HepG2 (cell line): ENCODE data around the gene SLCO1C1. TPM values are rescaled to one million over a fixed set of nuclear protein-coding genes. Genes with fewer than 3 reads are reported as not detected.
A peak's percentile ranks its signal among the peaks of the same experiment; 100 is the strongest.

ENCODE experiments used
- ARHGAP35 ChIP-seq: sonication (generic); formaldehyde crosslinking; IDR thresholded peaks from 2 replicates; pipeline ENCODE4 v1.9.0; 2022; ENCODE audit warnings: mild to moderate bottlenecking, inconsistent platforms, moderate library complexity, missing genetic modification reagents, borderline replicate concordance
- ATRX ChIP-seq: sonication (generic); formaldehyde crosslinking; IDR thresholded peaks from 2 replicates; pipeline ENCODE4 v1.4.0; 2020; ENCODE audit warnings: missing genetic modification reagents, borderline replicate concordance
- BCL6 ChIP-seq: IDR thresholded peaks from 2 replicates; pipeline ENCODE4 v1.6.1; 2016; ENCODE audit warnings: missing genetic modification reagents, missing compliant biosample characterization
- CEBPG ChIP-seq: IDR thresholded peaks from 2 replicates; pipeline ENCODE4 v1.6.1; 2016
- FOXA3 ChIP-seq: IDR thresholded peaks from 2 replicates; pipeline ENCODE4 v1.6.1; 2016; ENCODE audit warnings: missing genetic modification reagents, missing compliant biosample characterization
- GABPB1 ChIP-seq: IDR thresholded peaks from 2 replicates; pipeline ENCODE4 v1.6.1; 2016; ENCODE audit warnings: mild to moderate bottlenecking, missing genetic modification reagents, moderate library complexity, missing compliant biosample characterization
- HMG20B ChIP-seq: conservative IDR thresholded peaks from 2 replicates; pipeline ENCODE4 v1.6.1; 2016; ENCODE audit warnings: missing genetic modification reagents, missing compliant biosample characterization
- MTF2 ChIP-seq: sonication (generic); formaldehyde crosslinking; IDR thresholded peaks from 2 replicates; pipeline ENCODE4 v1.5.0; 2020; ENCODE audit warnings: missing genetic modification reagents, borderline replicate concordance
- TBX3 ChIP-seq: fragments of 450-650 bp; IDR thresholded peaks from 2 replicates; pipeline ENCODE4 v1.6.1; 2017; ENCODE audit warnings: antibody characterized with exemption, mild to moderate bottlenecking, inconsistent platforms, borderline replicate concordance
- TEAD2 ChIP-seq: sonication (generic); formaldehyde crosslinking; IDR thresholded peaks from 2 replicates; pipeline ENCODE4 v1.9.0; 2021; ENCODE audit warnings: missing genetic modification reagents
- ZFP36L2 ChIP-seq: sonication (generic); formaldehyde crosslinking; IDR thresholded peaks from 2 replicates; pipeline ENCODE4 v1.4.0; 2020; ENCODE audit warnings: missing genetic modification reagents
- ZNF17 ChIP-seq: sonication (generic); formaldehyde crosslinking; IDR thresholded peaks from 2 replicates; pipeline ENCODE4 v1.5.0; 2020; ENCODE audit warnings: mild to moderate bottlenecking, missing genetic modification reagents
- ZNF230 ChIP-seq: sonication (generic); formaldehyde crosslinking; IDR thresholded peaks from 2 replicates; pipeline ENCODE4 v1.4.0; 2020; ENCODE audit warnings: mild to moderate bottlenecking, missing genetic modification reagents
- ZNF251 ChIP-seq: sonication (generic); formaldehyde crosslinking; IDR thresholded peaks from 2 replicates; pipeline ENCODE4 v1.9.0; 2021; ENCODE audit warnings: mild to moderate bottlenecking, missing genetic modification reagents
- ZNF670 ChIP-seq: sonication (generic); formaldehyde crosslinking; IDR thresholded peaks from 2 replicates; pipeline ENCODE4 v1.8.0; 2022; ENCODE audit warnings: mild to moderate bottlenecking, missing genetic modification reagents, borderline replicate concordance
- polyA plus RNA-seq, 8 experiments: library from polyadenylated mRNA; depleted of rRNA in 3 of 8; stranded (reverse) in 7 of 8; unstranded in 1 of 8; fragments of >200 nt; fragmentation: Illumina TruSeq in 4 of 8; extraction: Trizol in 4 of 8; gene quantifications; 2 replicates each; pipeline versions ENCODE4 v1.2.1 to v1.2.3, GENCODE V29; 2011 to 2016; ENCODE audit warnings: low read depth in 4 of 8, missing spikeins in 1 of 8, mixed read lengths in 1 of 8; ENCODE audit not compliant: insufficient read depth in 1 of 8
- total RNA-seq, 5 experiments: library from RNA; depleted of rRNA; stranded (reverse); fragments of >200 nt; fragmentation: Illumina TruSeq; extraction: Trizol; gene quantifications; 2 replicates each; pipeline ENCODE4 v1.2.3, GENCODE V29; 2016; ENCODE audit warnings: low read depth in 1 of 5
- TF ChIP-seq, protein P1 (sequence below): sonication (generic); formaldehyde crosslinking; IDR thresholded peaks from 2 replicates; pipeline ENCODE4 v1.4.0; 2020; ENCODE audit warnings: missing genetic modification reagents
- TF ChIP-seq, protein P2 (sequence below): sonication (generic); formaldehyde crosslinking; IDR thresholded peaks from 2 replicates; pipeline ENCODE4 v1.4.0; 2020; ENCODE audit warnings: missing genetic modification reagents
- TF ChIP-seq, protein P3 (sequence below): sonication (generic); formaldehyde crosslinking; IDR thresholded peaks from 2 replicates; pipeline ENCODE4 v1.4.0; 2020; ENCODE audit warnings: missing genetic modification reagents
- TF ChIP-seq, protein P4 (sequence below): sonication (generic); formaldehyde crosslinking; IDR thresholded peaks from 2 replicates; pipeline ENCODE4 v1.4.0; 2020; ENCODE audit warnings: mild to moderate bottlenecking, missing genetic modification reagents, borderline replicate concordance
- TF ChIP-seq, protein P5 (sequence below): sonication (generic); formaldehyde crosslinking; IDR thresholded peaks from 2 replicates; pipeline ENCODE4 v1.4.0; 2020; ENCODE audit warnings: mild to moderate bottlenecking, missing genetic modification reagents

Gene SLCO1C1
- total and polyA plus RNA-seq, 2 of the 13 experiments (the other 11 are each of a cell fraction or from before 2014, with no cell fraction given) = not detected

DNA sequence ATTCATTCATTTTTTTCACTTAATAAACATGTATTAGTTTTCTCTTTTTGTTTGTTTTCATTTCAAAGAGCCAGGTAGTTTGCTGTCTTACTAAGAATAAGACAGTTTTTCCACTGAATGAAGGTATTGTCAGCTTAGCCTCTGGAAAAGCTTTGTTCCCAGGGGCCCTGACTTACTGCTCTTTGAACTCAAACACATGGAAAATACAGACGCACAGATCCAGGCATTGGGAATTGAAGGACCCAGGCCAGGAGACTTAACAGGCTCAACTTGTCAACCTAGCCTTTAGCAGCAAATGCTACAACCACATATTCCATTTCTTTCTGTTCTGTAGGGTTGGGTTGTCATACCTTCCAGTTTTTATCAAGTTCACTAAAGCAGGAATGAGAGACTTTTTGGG, 38.5 kb upstream of the SLCO1C1 start (continued):
- TF ChIP-seq, protein P1, sequence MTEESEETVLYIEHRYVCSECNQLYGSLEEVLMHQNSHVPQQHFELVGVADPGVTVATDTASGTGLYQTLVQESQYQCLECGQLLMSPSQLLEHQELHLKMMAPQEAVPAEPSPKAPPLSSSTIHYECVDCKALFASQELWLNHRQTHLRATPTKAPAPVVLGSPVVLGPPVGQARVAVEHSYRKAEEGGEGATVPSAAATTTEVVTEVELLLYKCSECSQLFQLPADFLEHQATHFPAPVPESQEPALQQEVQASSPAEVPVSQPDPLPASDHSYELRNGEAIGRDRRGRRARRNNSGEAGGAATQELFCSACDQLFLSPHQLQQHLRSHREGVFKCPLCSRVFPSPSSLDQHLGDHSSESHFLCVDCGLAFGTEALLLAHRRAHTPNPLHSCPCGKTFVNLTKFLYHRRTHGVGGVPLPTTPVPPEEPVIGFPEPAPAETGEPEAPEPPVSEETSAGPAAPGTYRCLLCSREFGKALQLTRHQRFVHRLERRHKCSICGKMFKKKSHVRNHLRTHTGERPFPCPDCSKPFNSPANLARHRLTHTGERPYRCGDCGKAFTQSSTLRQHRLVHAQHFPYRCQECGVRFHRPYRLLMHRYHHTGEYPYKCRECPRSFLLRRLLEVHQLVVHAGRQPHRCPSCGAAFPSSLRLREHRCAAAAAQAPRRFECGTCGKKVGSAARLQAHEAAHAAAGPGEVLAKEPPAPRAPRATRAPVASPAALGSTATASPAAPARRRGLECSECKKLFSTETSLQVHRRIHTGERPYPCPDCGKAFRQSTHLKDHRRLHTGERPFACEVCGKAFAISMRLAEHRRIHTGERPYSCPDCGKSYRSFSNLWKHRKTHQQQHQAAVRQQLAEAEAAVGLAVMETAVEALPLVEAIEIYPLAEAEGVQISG = 0 out of 2 replicates have a peak, but pooled peaks have one; percentile 36
- TF ChIP-seq HMG20B (CRISPR knock-in tag) (no peak), TBX3 (no peak), ARHGAP35 (no peak), ZNF670 (CRISPR knock-in tag) (peak; percentile 64; the same call in 1 of the 2 replicates), ATRX (CRISPR knock-in tag) (no peak), TEAD2 (CRISPR knock-in tag) (no peak), ZNF17 (CRISPR knock-in tag) (no peak), ZFP36L2 (no peak), BCL6 (CRISPR knock-in tag) (peak; percentile 73), CEBPG (CRISPR knock-in tag) (no peak), FOXA3 (CRISPR knock-in tag) (peak; percentile 71), ZNF251 (no peak), ZNF230 (CRISPR knock-in tag) (no peak), MTF2 (CRISPR knock-in tag) (no peak), GABPB1 (no peak)
- TF ChIP-seq, protein P2, sequence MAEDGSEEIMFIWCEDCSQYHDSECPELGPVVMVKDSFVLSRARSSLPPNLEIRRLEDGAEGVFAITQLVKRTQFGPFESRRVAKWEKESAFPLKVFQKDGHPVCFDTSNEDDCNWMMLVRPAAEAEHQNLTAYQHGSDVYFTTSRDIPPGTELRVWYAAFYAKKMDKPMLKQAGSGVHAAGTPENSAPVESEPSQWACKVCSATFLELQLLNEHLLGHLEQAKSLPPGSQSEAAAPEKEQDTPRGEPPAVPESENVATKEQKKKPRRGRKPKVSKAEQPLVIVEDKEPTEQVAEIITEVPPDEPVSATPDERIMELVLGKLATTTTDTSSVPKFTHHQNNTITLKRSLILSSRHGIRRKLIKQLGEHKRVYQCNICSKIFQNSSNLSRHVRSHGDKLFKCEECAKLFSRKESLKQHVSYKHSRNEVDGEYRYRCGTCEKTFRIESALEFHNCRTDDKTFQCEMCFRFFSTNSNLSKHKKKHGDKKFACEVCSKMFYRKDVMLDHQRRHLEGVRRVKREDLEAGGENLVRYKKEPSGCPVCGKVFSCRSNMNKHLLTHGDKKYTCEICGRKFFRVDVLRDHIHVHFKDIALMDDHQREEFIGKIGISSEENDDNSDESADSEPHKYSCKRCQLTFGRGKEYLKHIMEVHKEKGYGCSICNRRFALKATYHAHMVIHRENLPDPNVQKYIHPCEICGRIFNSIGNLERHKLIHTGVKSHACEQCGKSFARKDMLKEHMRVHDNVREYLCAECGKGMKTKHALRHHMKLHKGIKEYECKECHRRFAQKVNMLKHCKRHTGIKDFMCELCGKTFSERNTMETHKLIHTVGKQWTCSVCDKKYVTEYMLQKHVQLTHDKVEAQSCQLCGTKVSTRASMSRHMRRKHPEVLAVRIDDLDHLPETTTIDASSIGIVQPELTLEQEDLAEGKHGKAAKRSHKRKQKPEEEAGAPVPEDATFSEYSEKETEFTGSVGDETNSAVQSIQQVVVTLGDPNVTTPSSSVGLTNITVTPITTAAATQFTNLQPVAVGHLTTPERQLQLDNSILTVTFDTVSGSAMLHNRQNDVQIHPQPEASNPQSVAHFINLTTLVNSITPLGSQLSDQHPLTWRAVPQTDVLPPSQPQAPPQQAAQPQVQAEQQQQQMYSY = 0 out of 2 replicates have a peak, but pooled peaks have one; percentile 20
- TF ChIP-seq, protein P3, sequence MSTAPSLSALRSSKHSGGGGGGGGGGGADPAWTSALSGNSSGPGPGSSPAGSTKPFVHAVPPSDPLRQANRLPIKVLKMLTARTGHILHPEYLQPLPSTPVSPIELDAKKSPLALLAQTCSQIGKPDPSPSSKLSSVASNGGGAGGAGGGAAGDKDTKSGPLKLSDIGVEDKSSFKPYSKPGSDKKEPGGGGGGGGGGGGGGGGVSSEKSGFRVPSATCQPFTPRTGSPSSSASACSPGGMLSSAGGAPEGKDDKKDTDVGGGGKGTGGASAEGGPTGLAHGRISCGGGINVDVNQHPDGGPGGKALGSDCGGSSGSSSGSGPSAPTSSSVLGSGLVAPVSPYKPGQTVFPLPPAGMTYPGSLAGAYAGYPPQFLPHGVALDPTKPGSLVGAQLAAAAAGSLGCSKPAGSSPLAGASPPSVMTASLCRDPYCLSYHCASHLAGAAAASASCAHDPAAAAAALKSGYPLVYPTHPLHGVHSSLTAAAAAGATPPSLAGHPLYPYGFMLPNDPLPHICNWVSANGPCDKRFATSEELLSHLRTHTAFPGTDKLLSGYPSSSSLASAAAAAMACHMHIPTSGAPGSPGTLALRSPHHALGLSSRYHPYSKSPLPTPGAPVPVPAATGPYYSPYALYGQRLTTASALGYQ (CRISPR knock-in tag) = peak; percentile 90
- TF ChIP-seq, protein P4, sequence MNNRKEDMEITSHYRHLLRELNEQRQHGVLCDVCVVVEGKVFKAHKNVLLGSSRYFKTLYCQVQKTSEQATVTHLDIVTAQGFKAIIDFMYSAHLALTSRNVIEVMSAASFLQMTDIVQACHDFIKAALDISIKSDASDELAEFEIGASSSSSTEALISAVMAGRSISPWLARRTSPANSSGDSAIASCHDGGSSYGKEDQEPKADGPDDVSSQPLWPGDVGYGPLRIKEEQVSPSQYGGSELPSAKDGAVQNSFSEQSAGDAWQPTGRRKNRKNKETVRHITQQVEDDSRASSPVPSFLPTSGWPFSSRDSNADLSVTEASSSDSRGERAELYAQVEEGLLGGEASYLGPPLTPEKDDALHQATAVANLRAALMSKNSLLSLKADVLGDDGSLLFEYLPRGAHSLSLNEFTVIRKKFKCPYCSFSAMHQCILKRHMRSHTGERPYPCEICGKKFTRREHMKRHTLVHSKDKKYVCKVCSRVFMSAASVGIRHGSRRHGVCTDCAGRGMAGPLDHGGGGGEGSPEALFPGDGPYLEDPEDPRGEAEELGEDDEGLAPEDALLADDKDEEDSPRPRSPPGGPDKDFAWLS (CRISPR knock-in tag) = no peak
- TF ChIP-seq, protein P5, sequence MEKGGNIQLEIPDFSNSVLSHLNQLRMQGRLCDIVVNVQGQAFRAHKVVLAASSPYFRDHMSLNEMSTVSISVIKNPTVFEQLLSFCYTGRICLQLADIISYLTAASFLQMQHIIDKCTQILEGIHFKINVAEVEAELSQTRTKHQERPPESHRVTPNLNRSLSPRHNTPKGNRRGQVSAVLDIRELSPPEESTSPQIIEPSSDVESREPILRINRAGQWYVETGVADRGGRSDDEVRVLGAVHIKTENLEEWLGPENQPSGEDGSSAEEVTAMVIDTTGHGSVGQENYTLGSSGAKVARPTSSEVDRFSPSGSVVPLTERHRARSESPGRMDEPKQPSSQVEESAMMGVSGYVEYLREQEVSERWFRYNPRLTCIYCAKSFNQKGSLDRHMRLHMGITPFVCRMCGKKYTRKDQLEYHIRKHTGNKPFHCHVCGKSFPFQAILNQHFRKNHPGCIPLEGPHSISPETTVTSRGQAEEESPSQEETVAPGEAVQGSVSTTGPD = no peak
